Measurements from ENCODE around the gene SYNGR4. TPM values are rescaled to one million over a fixed set of nuclear protein-coding genes. Genes with fewer than 3 reads are reported as not detected.
A peak's percentile ranks its signal among the peaks of the same experiment; 100 is the strongest.

The SYNGR4 gene
- total RNA-seq, 1 experiment from 2014 or later = 0.49 TPM

GRCh38 chr19:48417421-48417820 is 53.3 kb downstream of the SYNGR4 start (continued):
- TF ChIP-seq CTCF (IDR thresholded peaks at IDR 0.05 in 2 of 3, conservative IDR thresholded peaks at IDR 0.05 in 1 of 3; ENCODE audit: borderline replicate concordance in 1 of 3, insufficient read depth in 1 of 3, low read depth in 2 of 3, low read length in 2 of 3) (no peak), ELF1 (IDR thresholded peaks at IDR 0.05; ENCODE audit: borderline replicate concordance, low read depth) (no peak), CEBPB (IDR thresholded peaks at IDR 0.05; ENCODE audit: low read depth) (no peak), FOSL1 (IDR thresholded peaks at IDR 0.05; ENCODE audit: low read depth) (no peak), ATF3 (IDR thresholded peaks at IDR 0.05) (no peak)

- ATAC-seq (peak; percentile 33; the same call in 1 of the 2 replicates), DNase-seq (ENCODE audit: low read depth, low spot score) (no peak)
- BruUV-seq (replicated peaks) = no TSS peak
- H2AFZ ChIP-seq (ENCODE audit: low read depth, low read length, poor library complexity, severe bottlenecking) = no peak overlapping the region
- TF ChIP-seq YY1 (IDR thresholded peaks at IDR 0.05; ENCODE audit: extremely low read depth, insufficient replicate concordance, low read depth, low read length) (no peak), EZH2phosphoT487 (IDR thresholded peaks at IDR 0.05; ENCODE audit: borderline replicate concordance) (no peak), CEBPB (IDR thresholded peaks at IDR 0.05; ENCODE audit: low read depth) (no peak), CTCF (IDR thresholded peaks at IDR 0.05 in 2 of 3, conservative IDR thresholded peaks at IDR 0.05 in 1 of 3; ENCODE audit: borderline replicate concordance in 1 of 3, insufficient read depth in 1 of 3, low read depth in 2 of 3, low read length in 2 of 3) (0 out of 6 replicates have a peak, but pooled peaks of 1 of the 3 experiments have one; percentile 8)
- intact Hi-C loops (cut with micrococcal nuclease) = no loop called here
- ChIA-PET POLR2A (no interaction called here), CTCF (interaction anchor here (0.6 kb wide), 1 partner anchor 31 kb away, joined by 4 read pairs; no protein-coding TSS in a partner anchor), RAD21 (ENCODE audit: low non-redundant PET in 1 of 2, low total read pairs in 2 of 2, uncharacterized antibody in 2 of 2, unreplicated experiment in 2 of 2) (interaction anchor here in 1 of 2 experiments (0.5 kb wide), 1 partner anchor 150 kb away, joined by 4 read pairs; no protein-coding TSS in a partner anchor)
- H3K79me2 ChIP-seq (ENCODE audit: insufficient read depth, low read length) = no peaks in the 10 kb centered on the region
- H3K4me2 ChIP-seq (ENCODE audit: low read length) = no peak overlapping the region
- peaks cover 8 to 27% of the 10 kb centered on the region in 2 experiments for H3K4me1 ChIP-seq (ENCODE audit: control insufficient read depth in 1 of 2, insufficient read depth in 2 of 2, low read length in 2 of 2)
- H3K9me2 ChIP-seq (ENCODE audit: insufficient read depth) = no peaks in the 10 kb centered on the region
- no peaks in the 10 kb centered on the region for H3K27me3 ChIP-seq (ENCODE audit: insufficient read depth, low read length)
- H3K9ac ChIP-seq (ENCODE audit: low read length) = no peak overlapping the region
- H3K9me3 ChIP-seq (ENCODE audit: control insufficient read depth in 1 of 2, insufficient read depth in 1 of 2, low read depth in 1 of 2, low read length in 2 of 2) = no peaks in the 10 kb centered on the region
- peaks cover 18 to 20% of the 10 kb centered on the region in 2 experiments for H3K36me3 ChIP-seq (ENCODE audit: control insufficient read depth in 1 of 2, insufficient read depth in 2 of 2, low read length in 2 of 2)
- peak overlapping the region; percentile 19; the same call in 1 of the 2 replicates for H3K27ac ChIP-seq (ENCODE audit: low read depth, low read length)
- H4K20me1 ChIP-seq (ENCODE audit: insufficient read depth) = no peaks in the 10 kb centered on the region
- H3K4me3 ChIP-seq (replicated peaks in 1 of 2; ENCODE audit: low read depth in 1 of 2, low read length in 2 of 2) = no peak overlapping the region
Measured at GRCh38 chr19:48418317-48419064, 54.3 kb downstream of the SYNGR4 start.
